Endothelial cell (in vitro differentiated cells): ENCODE results near the gene F5. TPM values are rescaled to one million over a fixed set of nuclear protein-coding genes. Genes with fewer than 3 reads are reported as not detected.

Experiments used
- DNase-seq: peaks from one replicate; pipeline ENCODE4 v3.0.0; 2021; ENCODE audit warnings: low spot score
- H3K27ac Mint-ChIP-seq: one replicate; pipeline ENCODE4 v1.8.0; 2021; ENCODE audit warnings: mixed read lengths, inconsistent platforms; ENCODE audit not compliant: unreplicated experiment
- H3K27me3 Mint-ChIP-seq: one replicate; pipeline ENCODE4 v1.8.0; 2021; ENCODE audit warnings: mild to moderate bottlenecking, moderate library complexity, mixed read lengths, inconsistent platforms; ENCODE audit not compliant: unreplicated experiment
- H3K36me3 Mint-ChIP-seq: one replicate; pipeline ENCODE4 v1.8.0; 2021; ENCODE audit warnings: mild to moderate bottlenecking, low read depth, mixed read lengths, inconsistent platforms; ENCODE audit not compliant: unreplicated experiment
- H3K4me1 Mint-ChIP-seq: one replicate; pipeline ENCODE4 v1.8.0; 2021; ENCODE audit warnings: mild to moderate bottlenecking, mixed read lengths, inconsistent platforms; ENCODE audit not compliant: unreplicated experiment
- H3K4me3 Mint-ChIP-seq: one replicate; pipeline ENCODE4 v1.8.0; 2021; ENCODE audit warnings: mild to moderate bottlenecking, mixed read lengths, inconsistent platforms; ENCODE audit not compliant: unreplicated experiment
- H3K9me3 Mint-ChIP-seq: one replicate; pipeline ENCODE4 v1.8.0; 2021; ENCODE audit warnings: mixed read lengths, inconsistent platforms; ENCODE audit not compliant: unreplicated experiment
- total RNA-seq: library from RNA; stranded (reverse); fragmentation: NEBNext Ultra II Directional; extraction: Animal tissue kit (Norgen Biotek cat#: 25700); gene quantifications from one replicate; pipeline ENCODE4 v1.2.1, GENCODE V29; 2021; ENCODE audit not compliant: unreplicated experiment
- TF ChIP-seq, protein P1 (sequence below): fragments of 200-600 bp; sonication (generic); IDR thresholded peaks from one replicate; pipeline ENCODE4 v1.5.0; 2021; ENCODE audit warnings: antibody characterized with exemption; ENCODE audit not compliant: unreplicated experiment

The F5 gene
- total RNA-seq, 1 donor from 2014 or later, result not detected

- Mint-ChIP-seq H3K27ac (no peak overlapping the region), H3K4me3 (no peak overlapping the region), H3K27me3 (no peaks in the 10 kb centered on the region), H3K4me1 (no peaks in the 10 kb centered on the region), H3K9me3 (no peaks in the 10 kb centered on the region), H3K36me3 (no peaks in the 10 kb centered on the region)
- TF ChIP-seq, protein P1, sequence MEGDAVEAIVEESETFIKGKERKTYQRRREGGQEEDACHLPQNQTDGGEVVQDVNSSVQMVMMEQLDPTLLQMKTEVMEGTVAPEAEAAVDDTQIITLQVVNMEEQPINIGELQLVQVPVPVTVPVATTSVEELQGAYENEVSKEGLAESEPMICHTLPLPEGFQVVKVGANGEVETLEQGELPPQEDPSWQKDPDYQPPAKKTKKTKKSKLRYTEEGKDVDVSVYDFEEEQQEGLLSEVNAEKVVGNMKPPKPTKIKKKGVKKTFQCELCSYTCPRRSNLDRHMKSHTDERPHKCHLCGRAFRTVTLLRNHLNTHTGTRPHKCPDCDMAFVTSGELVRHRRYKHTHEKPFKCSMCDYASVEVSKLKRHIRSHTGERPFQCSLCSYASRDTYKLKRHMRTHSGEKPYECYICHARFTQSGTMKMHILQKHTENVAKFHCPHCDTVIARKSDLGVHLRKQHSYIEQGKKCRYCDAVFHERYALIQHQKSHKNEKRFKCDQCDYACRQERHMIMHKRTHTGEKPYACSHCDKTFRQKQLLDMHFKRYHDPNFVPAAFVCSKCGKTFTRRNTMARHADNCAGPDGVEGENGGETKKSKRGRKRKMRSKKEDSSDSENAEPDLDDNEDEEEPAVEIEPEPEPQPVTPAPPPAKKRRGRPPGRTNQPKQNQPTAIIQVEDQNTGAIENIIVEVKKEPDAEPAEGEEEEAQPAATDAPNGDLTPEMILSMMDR, result peak; percentile 34
- no peak for DNase-seq
Observed at GRCh38 chr1:169601096-169601881, 15.0 kb upstream of the F5 start.

DNA sequence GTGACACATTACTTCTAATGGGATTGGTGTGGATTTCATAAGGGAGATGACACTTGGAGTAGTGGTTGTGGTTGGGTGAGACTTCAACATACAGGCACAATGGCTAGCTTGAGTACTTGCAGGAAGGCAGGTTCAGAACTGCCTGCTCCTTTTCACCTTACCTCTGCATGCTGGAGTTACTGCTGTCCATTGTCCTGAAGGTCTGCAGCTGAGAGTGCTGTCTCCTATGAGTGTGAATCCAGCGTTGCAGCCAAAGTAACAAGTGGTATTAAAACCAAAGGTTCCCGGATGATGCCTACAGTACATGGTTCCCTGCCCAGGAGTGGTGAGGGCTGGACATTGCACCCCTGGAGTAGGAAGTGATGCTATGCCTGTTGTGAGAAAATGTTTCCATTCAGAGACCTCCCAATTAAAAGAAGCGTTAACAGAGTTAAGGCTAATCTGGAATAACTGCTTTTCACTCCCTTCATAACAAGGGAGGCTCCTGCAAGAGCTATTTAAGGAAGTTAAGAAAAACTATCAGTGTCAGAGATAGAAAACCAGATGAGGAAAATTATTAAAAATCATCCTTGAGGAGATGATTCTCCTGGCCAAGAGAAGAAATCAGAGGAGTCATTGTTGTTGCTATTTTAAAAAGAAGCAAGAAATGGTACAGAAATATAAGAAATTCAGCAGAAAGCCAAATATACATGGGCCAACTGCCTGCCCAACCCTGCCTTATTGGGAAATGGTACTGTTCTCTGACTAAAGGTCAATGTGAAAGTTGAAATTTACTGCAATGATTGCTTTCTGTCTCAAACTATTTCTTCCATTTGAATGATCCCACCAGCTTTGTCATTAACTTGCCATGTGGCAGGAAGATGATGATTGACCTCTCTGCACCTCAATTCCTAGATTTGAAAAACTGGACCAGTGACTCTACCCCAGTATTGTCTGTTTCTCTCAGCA lies 9.8 kb upstream of the F5 start:
- Mint-ChIP-seq H3K4me3 (no peak overlapping the region), H3K36me3 (no peaks in the 10 kb centered on the region), H3K9me3 (no peaks in the 10 kb centered on the region), H3K27me3 (peaks cover 2% of the 10 kb centered on the region), H3K4me1 (no peaks in the 10 kb centered on the region), H3K27ac (no peak overlapping the region)
- TF ChIP-seq, protein P1, result no peak
- peak; percentile 47 for DNase-seq

DNA sequence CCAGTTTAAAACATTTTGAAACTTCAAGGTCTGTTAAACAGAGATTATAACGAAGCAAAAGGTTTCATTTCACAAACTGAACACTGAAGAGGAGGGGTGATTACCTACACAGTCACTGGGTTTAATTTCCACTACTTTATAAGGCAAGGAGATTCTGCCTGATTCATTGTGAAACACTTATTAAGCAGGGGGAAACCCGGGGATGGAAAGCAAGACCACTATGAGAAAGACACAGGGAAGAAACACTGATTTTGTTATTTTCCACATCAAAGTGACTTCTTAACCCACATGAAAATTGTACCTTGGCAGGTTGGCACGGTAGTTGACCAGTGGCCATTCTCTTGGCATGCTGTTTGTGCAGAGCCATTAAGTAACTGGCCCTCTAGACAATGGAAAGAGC lies 8.1 kb upstream of the F5 start:
- DNase-seq, result no peak
- H3K27ac Mint-ChIP-seq, result no peak overlapping the region
- H3K36me3 Mint-ChIP-seq, result no peaks in the 10 kb centered on the region
- no peak overlapping the region for H3K4me3 Mint-ChIP-seq
- no peaks in the 10 kb centered on the region for H3K4me1 Mint-ChIP-seq
- peaks cover 2% of the 10 kb centered on the region for H3K27me3 Mint-ChIP-seq
- TF ChIP-seq, protein P1, result no peak
- H3K9me3 Mint-ChIP-seq, result no peaks in the 10 kb centered on the region

DNA sequence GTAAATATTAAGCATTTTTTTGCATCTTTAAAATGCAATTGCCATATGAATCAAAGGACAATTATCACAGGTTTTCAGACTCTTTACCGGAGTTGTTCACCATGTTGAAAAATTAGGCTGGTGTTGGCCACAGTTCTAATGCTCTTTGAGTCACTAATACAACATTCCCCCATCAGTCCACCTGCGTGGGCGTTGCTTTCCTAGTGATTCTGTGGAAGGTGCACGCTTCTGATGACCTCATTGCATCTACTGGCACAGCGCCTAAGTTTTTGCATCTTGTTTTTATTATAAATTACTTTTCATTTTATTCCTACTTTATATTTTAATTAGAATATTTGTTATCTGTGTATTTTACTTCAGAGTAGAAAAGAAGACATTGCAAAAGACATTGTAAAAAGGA lies 4.7 kb upstream of the F5 start:
- Mint-ChIP-seq H3K27me3 (peaks cover 2% of the 10 kb centered on the region), H3K9me3 (no peaks in the 10 kb centered on the region), H3K36me3 (no peaks in the 10 kb centered on the region), H3K27ac (no peak overlapping the region), H3K4me3 (no peak overlapping the region), H3K4me1 (peaks cover 4% of the 10 kb centered on the region)
- DNase-seq, result no peak
- TF ChIP-seq, protein P1, result no peak
